HG03103 (cell line): Measurements from ENCODE around the gene UXS1.

Experiments used
- ATAC-seq: cut with Tn5 transposase; IDR thresholded peaks from one replicate; pipeline ENCODE4 v1.9.1; 2021; ENCODE audit warnings: low read depth; ENCODE audit not compliant: unreplicated experiment

Gene UXS1

GRCh38 chr2:106189764-106190468 is 4.2 kb downstream of the UXS1 start:
- no peak for ATAC-seq

GRCh38 chr2:106189325-106189724 is 4.8 kb downstream of the UXS1 start:
- no peak for ATAC-seq

GRCh38 chr2:106187273-106187891 is 6.7 kb downstream of the UXS1 start:
- ATAC-seq = no peak

GRCh38 chr2:106185475-106186184 is 8.5 kb downstream of the UXS1 start:
- no peak for ATAC-seq

- ATAC-seq = no peak
Measured at GRCh38 chr2:106184857-106185256, 9.2 kb downstream of the UXS1 start.

- no peak for ATAC-seq
Measured at GRCh38 chr2:106184394-106184793, 9.7 kb downstream of the UXS1 start.

- no peak for ATAC-seq
Measured at GRCh38 chr2:106183101-106183696, 10.9 kb downstream of the UXS1 start.

GRCh38 chr2:106181064-106181463 is 13.0 kb downstream of the UXS1 start:
- ATAC-seq = no peak

- ATAC-seq = no peak
Measured at GRCh38 chr2:106180602-106181001, 13.5 kb downstream of the UXS1 start.

- ATAC-seq = no peak
Measured at GRCh38 chr2:106178716-106179115, 15.4 kb downstream of the UXS1 start.

GRCh38 chr2:106177581-106177980 is 16.5 kb downstream of the UXS1 start:
- ATAC-seq = no peak

- no peak for ATAC-seq
Measured at GRCh38 chr2:106176446-106177099, 17.5 kb downstream of the UXS1 start.

GRCh38 chr2:106175086-106175850 is 18.8 kb downstream of the UXS1 start:
- ATAC-seq = no peak

GRCh38 chr2:106174056-106174455 is 20.0 kb downstream of the UXS1 start:
- ATAC-seq = no peak

GRCh38 chr2:106172649-106173048 is 21.5 kb downstream of the UXS1 start:
- no peak for ATAC-seq

GRCh38 chr2:106168657-106169056 is 25.4 kb downstream of the UXS1 start:
- ATAC-seq = no peak

- ATAC-seq = no peak
Measured at GRCh38 chr2:106167067-106167466, 27.0 kb downstream of the UXS1 start.

- ATAC-seq = no peak
Measured at GRCh38 chr2:106165561-106165960, 28.5 kb downstream of the UXS1 start.

GRCh38 chr2:106165029-106165428 is 29.1 kb downstream of the UXS1 start:
- no peak for ATAC-seq

- no peak for ATAC-seq
Measured at GRCh38 chr2:106163948-106164545, 30.1 kb downstream of the UXS1 start.
